Ecto neural progenitor cell (in vitro differentiated cells): ENCODE measurements around the gene ANKS1A.
"Not testable (repeated sequence)": the region's sequence is repeated elsewhere in the genome, so short reads cannot be mapped to it uniquely, and the experiment has no call there.

Experiments used
- DNase-seq: peaks from one replicate; pipeline ENCODE4 v3.0.0-alpha.2; 2018; ENCODE audit warnings: low spot score

ANKS1A gene

DNA sequence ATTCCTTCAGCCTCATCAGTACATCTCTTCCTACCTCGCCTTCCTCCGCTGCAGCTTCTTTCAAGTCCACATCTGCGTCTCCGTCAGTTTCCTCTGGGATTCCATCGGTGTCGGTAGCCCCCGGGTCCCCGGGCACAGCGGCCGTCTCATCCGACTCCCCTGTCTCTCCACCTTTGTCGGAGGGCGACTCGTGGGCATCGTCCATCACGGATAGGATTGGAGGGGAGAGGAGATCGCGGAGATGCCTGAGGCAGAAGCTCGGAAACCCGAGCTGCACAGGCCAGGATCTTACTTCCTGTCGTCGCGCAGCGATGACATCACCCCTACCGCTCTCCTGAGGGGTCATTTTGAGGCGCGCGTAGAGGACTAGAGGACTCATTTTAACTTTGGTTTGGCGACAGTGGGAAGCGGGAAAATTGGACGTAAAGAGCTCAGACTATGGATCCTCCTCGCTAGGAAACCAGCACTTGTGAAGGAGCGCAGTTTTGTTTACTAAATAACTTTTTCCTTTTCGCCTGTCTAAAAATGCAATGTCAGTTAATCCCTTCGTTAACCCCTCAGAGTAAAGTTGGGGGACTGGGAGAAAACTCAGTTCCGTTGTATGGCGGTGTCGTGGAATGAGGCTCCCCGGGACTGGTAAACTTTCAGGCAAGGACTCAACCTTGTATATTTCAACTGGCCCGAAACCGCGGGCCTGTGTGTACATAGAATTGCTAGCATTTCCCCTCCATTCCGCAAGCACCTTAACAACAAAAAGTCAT is 1.1 kb upstream of the ANKS1A start, which contains the start of gene TAF11:
Gene TAF11, minus strand, starts transcription at position 290 of the 761 bp plus-strand sequence. Its CDS starts 85 bp downstream, at position 205.
- DNase-seq, result peak; percentile 95

GRCh38 chr6:34888514-34888856 is 570 bp upstream of the ANKS1A start:
- no peak for DNase-seq

DNA sequence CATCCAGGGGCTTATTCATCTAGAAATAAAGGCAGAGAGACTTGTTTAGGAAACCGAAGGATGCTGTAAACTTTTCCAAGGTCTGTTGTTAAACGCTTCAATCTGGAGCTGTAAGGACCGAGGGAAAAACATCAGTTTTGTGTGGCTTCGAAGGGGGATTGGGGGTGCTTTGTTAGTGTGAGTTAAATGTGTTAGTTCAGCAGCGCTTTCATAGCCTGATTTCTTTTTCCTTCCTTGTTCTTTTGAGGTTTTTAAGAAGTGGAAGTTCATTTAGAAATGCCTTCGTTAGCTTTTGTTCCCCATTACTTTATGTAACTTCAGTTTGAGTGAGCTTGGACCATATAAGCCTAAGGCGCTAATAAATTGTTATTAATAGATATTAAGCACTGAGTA is 1.5 kb downstream of the ANKS1A start:
- no peak for DNase-seq

GRCh38 chr6:34891296-34891695 is 2.2 kb downstream of the ANKS1A start:
- no peak for DNase-seq

- no peak for DNase-seq
These were observed 5.6 kb downstream of the ANKS1A start for GRCh38 chr6:34894693-34895092.

DNA sequence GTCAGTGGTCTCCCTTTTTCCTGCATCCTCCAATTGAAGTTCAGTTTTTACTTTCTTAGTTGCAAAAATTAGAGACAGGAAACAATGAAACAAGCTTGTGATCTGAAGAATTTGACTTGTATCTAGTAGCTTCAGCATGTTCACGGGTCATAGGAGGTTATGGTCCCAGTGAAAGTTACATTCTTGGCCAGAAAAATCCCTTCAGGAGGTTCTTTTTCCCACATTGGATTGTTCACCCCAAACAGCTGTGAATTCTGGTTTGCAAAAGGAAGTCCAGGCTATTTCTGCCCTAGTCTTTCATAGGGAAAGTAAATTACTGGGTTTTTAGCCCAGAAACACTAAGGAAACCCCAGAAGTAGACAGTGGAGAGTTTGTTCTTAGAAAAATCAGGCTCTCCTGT is 8.1 kb downstream of the ANKS1A start:
- DNase-seq, result no peak

- DNase-seq, result no peak
These were observed 8.7 kb downstream of the ANKS1A start for GRCh38 chr6:34897716-34898115.

DNA sequence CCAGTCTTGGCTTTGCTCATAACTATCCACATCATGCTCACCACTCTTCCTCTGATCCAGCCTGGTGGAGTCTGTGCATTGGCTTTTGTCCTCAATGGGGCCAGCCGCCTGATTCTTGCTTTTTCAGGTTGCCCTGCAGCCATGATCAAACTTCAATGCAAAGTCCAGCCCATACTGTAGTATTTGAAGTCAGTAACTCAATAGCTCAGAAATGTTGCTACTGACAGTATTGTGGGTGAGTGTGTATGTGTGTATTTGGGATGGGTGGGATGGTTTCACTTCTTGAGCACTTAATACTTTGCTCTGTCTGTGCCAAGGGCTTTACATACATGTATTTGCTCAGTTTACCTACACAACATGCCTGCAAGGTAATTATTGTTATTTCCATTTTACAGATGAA is 10.7 kb downstream of the ANKS1A start:
- DNase-seq, result not testable (repeated sequence)

DNA sequence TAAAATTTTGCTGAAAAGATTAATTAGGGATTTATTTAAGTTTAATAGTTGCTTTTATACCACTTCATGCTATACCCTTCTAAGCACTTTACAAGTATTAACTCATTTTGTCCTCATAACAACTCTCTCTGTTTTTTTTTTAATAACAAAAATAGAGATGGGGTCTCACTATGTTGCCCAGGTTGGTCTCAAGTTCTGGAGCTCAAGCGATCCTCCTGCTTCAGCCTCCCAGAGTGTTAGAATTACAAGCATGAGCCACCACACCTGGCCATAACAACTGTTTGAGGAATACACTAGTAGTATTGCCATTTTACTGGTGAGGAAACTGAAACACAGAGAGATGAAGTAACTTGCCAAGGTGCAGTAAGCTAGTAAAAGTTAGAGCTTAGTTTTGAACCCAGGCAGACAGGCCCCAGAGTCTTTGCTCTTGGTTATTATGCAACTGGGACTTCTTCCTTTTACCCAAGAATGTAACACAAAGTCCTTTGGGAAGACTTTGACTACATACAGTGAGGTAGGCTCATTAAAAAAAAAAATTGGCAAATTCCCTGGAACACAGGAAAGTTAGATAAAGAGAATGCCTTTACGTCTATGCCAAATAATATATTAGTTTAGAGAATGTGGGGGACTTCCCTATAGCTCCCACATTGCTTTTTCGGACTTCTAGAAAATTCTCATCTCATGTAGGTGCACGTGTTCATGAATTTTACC is 11.4 kb downstream of the ANKS1A start:
- no peak for DNase-seq

DNA sequence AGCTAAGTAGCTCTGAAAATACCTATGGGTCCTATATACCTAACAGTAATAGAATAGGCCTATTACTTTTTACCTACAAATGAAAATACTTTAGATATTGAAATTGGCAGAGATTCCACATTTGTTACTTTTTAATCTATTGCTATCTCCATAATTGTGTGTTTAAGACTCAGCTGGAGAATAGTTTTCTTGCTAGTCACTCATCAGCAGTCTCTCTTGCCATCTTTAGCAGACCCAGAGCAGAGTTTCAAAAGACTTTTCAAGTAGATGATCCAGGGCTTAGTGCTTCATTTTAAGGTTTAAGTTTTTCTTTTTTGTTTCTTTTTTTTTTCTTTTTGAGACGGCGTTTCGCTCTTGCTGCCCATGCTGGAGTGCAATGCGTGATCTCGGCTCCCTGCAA is 12.9 kb downstream of the ANKS1A start:
- DNase-seq, result no peak

DNA sequence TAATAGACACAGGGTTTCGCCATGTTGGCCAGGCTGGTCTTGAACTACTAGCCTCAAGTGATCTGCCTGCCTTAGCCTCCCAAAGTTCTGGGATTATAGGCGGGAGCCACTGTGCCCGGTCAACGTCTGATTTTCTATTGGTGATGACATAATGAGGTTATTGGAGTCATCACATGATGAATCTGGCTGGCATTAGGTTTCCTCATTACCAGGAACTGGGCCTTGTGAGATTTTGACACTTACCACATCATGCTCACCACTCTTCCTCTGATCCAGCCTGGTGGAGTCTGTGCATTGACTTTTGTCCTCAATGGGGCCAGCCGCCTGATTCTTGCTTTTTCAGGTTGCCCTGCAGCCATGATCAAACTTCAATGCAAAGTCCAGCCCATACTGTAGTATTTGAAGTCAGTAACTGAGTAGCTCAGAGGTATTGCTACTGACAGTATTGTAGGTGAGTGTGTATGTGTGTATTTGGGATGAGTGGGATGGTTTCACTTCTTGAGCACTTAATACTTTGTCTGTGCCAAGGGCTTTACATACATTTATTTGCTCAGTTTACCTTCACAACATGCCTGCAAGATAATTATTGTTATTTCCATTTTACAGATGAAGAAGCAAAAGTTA is 16.0 kb downstream of the ANKS1A start:
- DNase-seq, result no peak

DNA sequence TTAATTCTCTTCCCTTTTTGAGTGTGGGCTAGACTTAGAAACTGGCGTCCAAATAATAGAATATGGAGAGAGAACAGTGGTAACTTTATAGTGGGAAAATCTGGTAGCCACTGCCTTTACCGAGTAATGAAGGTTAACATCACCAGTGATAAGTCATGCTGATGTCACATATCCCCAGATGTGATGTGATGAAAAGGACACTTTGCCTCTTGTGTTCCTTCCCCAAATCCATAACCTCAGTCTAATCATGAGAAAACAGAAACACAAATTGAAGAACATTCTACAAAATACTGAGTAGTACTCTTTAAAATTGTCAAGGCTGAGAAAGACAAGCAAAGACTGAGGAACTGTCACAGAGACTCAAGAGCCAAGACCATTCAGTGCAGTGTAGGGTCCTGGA is 17.8 kb downstream of the ANKS1A start:
- DNase-seq, result no peak

DNA sequence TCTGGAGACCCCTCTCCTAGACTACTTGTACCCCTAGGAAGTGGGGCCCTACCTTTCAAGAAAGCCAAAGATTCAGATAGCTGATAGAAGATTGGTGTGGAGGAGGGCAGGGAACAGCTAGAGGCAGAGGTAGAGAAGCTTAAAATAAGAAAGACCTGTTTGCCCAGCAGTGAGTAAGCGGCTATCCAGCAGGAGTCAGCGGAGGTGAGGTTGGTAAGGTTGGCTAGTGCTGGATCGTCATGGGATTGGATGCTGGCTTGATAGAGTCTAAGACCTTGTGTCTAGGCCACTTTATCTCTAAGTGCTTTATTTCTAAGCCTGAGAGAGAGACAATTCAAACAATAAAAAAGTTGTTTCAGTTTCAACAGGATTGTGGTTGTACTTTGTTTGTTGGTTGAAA is 19.1 kb downstream of the ANKS1A start:
- DNase-seq, result no peak

DNA sequence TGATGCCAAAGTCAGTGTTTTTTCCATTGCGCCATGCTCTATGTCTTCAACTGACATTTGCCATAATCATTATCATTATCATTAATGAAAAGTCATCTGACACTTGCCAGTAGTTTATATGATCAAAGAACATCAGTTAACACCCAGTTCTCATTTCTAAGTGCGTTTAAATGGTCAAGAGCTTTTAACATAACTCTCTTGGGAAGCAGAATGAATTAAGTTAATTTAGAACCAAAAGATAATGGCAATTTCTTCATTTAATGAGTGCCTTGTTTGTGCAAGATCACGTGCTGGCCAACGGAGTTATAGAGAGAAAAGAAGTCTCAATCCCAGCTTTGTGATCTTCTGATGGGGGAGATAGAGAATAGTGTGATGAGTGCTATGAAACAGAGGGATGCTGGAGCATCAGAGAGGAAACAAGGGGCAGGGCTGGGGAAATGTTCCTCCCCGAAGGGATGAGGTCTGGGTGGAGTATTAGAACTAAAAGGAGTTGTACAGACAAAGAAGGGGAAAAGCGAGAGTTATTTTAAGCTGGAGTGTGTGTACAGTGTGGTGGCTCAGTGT is 20.3 kb downstream of the ANKS1A start:
- DNase-seq, result no peak

DNA sequence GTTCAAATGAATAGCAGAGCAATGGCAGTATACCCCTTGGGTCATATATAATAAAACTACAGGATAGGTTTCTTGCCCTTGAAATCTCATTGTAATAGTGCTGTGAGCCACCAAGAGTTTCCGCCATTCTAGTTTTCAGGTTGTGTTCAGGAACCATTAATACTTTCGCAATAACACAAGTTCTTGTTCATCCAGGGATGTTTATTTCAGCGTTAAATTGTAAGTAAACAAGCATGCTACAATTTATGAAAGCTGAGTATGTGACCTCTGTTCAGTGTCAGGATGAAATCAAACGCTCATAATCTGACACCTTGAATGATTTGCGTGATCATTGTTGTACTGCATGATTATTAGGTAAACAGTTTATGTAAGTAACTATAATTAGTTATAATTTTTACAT is 22.8 kb downstream of the ANKS1A start:
- no peak for DNase-seq

DNA sequence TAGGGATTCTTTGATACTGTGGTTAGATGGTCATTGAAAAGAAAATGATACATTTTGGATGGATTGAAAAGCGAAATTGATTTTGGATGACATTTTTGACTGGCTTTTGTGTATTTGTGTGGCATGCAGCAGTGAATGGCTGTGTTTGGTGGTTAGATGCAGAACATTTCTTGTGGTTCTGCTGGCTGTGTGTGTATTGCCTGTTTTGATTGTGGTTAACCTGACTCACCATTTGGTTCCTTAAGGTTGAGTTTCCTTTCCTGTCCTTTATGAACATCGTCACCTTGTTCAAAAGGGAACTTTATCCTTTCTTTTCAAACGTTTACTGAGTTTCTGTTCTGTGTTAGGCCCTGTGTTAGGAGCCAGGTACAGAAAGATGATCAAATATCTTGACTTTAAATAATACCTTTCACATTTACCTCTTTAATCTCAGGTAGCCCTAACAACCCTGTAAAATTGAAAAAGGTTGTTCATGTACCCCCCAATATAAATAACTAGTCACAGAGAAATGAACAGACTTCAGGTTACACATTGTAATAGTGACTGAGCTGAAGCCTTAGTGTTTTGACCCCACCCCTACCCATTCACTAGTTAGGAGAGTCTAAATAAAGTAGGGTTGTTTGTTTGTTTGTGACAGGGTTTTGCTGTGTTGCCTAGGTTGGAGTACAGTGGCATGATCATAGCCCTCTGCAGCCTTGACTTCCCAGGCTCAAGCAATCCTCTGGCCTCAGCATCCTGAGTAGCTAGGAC is 23.8 kb downstream of the ANKS1A start:
- no peak for DNase-seq

GRCh38 chr6:34914358-34914757 is 25.3 kb downstream of the ANKS1A start:
- DNase-seq, result no peak

DNA sequence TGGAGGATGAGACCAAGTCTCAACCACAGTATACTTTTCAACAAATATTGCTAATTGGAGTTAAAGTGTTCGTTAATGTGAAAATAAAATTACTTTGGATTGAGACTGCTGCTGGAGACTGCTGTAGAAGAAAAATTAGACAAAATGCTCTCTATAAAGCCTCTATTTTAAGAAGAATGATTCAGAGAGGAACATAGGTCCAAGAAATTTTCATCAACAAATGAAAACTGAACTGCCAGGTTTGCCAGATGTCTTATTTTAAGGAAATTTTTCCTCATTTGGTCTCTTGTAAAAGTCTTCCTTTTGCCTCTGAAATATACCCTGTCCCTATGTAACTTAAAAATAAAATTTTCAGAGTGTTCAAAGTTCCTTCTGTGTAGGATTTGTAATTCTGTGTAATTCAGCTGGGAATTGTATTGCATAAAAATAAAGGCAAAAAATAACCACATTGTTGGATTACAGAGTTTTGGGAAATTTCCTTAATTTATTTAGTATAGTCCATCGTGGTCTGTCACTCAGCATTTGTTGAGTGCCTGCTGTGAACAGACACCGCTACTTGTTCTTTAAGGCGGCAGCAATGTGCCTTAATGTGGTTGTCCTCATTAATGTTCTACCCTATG is 27.4 kb downstream of the ANKS1A start:
- DNase-seq, result no peak

DNA sequence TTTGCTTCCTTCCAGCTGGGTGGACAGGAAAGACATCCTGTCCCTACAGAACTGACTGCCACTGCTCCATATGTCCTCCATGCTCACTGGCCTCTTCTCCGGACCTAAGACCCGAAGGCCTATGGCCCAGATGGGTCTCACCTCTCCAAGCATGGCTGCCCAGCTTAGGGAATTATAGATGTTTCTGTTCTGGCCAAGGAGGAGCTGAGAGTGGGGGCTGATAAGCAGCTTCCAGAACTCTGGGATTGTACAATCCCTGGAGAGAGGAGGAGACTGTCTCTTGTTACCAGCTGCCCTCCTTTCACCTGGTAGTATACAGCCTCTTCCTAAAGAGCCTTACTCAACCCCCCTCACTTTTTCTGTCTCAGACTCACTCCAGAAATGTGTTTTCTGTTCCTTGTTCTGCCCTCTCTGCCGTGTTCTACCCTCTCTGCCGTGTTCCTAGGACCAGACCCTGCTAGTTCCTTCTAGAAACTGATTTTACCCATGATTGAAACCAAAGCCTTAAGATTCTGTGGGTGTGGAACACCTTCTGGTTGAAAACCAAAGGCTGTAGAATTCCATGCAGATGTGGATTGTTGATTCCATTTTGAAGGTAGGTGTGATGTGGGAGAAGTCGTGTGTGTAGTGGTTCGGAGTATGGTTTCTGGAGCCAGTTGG is 28.7 kb downstream of the ANKS1A start:
- DNase-seq, result no peak

- DNase-seq, result no peak
These were observed 30.6 kb downstream of the ANKS1A start for GRCh38 chr6:34919651-34920050.

GRCh38 chr6:34920097-34920496 is 31.0 kb downstream of the ANKS1A start:
- no peak for DNase-seq
